ENCODE results near the gene KRT13.

The KRT13 gene

DNA sequence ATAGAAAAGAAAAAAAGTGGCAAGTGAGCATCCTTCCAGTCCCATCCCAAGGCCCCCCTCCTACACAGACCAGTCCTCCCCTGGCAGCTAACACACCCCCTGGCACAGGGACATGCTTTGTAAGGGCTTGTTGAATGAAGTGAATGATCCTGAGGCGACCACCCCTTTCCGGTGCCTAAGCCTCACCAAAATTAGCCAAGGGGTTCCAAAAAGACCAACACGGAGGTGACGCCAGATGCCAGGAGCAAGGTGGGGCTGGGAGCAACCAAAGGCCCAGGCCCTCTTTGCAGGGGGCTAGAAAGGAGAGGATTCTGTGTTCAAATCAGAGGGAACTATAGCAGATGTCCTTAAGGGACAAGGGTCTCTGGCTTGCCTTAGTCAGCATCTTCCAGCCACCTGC is 30.0 kb downstream of the KRT13 start:
- no peaks in the 10 kb centered on the region for H3F3A ChIP-seq (ENCODE audit: insufficient read depth)
- H3K27me3 ChIP-seq (ENCODE audit: low read length): no peaks in the 10 kb centered on the region
- H3K9ac ChIP-seq (ENCODE audit: low read length): no peak overlapping the region
- no peaks in the 10 kb centered on the region for H3K9me2 ChIP-seq (replicated peaks; ENCODE audit: insufficient read depth, low read length)
- no peaks in the 10 kb centered on the region for H4K20me1 ChIP-seq (ENCODE audit: low read depth, low read length)
- H3K27ac ChIP-seq (ENCODE audit: low read depth, low read length): no peak overlapping the region
- H3K36me3 ChIP-seq (ENCODE audit: low read length): no peaks in the 10 kb centered on the region
- TF ChIP-seq, protein P1, sequence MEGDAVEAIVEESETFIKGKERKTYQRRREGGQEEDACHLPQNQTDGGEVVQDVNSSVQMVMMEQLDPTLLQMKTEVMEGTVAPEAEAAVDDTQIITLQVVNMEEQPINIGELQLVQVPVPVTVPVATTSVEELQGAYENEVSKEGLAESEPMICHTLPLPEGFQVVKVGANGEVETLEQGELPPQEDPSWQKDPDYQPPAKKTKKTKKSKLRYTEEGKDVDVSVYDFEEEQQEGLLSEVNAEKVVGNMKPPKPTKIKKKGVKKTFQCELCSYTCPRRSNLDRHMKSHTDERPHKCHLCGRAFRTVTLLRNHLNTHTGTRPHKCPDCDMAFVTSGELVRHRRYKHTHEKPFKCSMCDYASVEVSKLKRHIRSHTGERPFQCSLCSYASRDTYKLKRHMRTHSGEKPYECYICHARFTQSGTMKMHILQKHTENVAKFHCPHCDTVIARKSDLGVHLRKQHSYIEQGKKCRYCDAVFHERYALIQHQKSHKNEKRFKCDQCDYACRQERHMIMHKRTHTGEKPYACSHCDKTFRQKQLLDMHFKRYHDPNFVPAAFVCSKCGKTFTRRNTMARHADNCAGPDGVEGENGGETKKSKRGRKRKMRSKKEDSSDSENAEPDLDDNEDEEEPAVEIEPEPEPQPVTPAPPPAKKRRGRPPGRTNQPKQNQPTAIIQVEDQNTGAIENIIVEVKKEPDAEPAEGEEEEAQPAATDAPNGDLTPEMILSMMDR (IDR thresholded peaks at IDR 0.05; ENCODE audit: insufficient read depth, low read length, poor library complexity, severe bottlenecking): no peak
- no peak for TF ChIP-seq EZH2phosphoT487 (conservative IDR thresholded peaks at IDR 0.05; ENCODE audit: low read length)
- no peaks in the 10 kb centered on the region for H3K9me3 ChIP-seq (ENCODE audit: insufficient read depth, low read length)
- no peaks in the 10 kb centered on the region for H3K79me2 ChIP-seq (ENCODE audit: insufficient read depth, low read length)
- H3K4me3 ChIP-seq (ENCODE audit: insufficient read depth, low read length, poor library complexity, severe bottlenecking): no peak overlapping the region
- no peak overlapping the region for H3K4me2 ChIP-seq (ENCODE audit: low read depth, low read length, poor library complexity, severe bottlenecking)
- no peak overlapping the region for H2AFZ ChIP-seq (ENCODE audit: low read depth, low read length, severe bottlenecking)

DNA sequence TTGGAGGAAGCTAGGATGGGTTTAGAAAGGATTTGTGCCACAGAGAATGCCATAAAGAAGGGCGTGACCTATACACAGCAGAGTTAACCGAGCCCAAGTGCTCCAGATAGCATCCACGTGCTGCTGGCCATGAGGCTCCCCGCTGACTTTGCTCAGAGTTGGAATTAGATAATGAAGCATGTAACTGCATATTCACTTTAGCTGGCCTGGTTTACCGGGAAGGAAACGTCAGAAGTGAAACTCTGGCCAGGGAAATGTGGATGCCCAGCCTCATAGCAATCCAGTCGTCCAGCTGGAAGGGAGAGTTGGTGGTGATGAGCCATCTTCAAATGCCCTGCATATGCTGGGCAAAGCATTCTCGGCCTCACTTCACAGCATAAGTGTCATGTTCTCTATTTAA is 30.5 kb downstream of the KRT13 start:
- no peak overlapping the region for H3K9ac ChIP-seq (ENCODE audit: low read length)
- no peaks in the 10 kb centered on the region for H3K79me2 ChIP-seq (ENCODE audit: insufficient read depth, low read length)
- no peaks in the 10 kb centered on the region for H4K20me1 ChIP-seq (ENCODE audit: low read depth, low read length)
- TF ChIP-seq, protein P1 (IDR thresholded peaks at IDR 0.05; ENCODE audit: insufficient read depth, low read length, poor library complexity, severe bottlenecking): no peak
- no peak for TF ChIP-seq EZH2phosphoT487 (conservative IDR thresholded peaks at IDR 0.05; ENCODE audit: low read length)
- no peaks in the 10 kb centered on the region for H3K36me3 ChIP-seq (ENCODE audit: low read length)
- no peak overlapping the region for H3K27ac ChIP-seq (ENCODE audit: low read depth, low read length)
- no peaks in the 10 kb centered on the region for H3F3A ChIP-seq (ENCODE audit: insufficient read depth)
- H3K27me3 ChIP-seq (ENCODE audit: low read length): no peaks in the 10 kb centered on the region
- no peaks in the 10 kb centered on the region for H3K9me2 ChIP-seq (replicated peaks; ENCODE audit: insufficient read depth, low read length)
- H2AFZ ChIP-seq (ENCODE audit: low read depth, low read length, severe bottlenecking): no peak overlapping the region
- H3K9me3 ChIP-seq (ENCODE audit: insufficient read depth, low read length): no peaks in the 10 kb centered on the region
- H3K4me3 ChIP-seq (ENCODE audit: insufficient read depth, low read length, poor library complexity, severe bottlenecking): no peak overlapping the region
- no peak overlapping the region for H3K4me2 ChIP-seq (ENCODE audit: low read depth, low read length, poor library complexity, severe bottlenecking)

DNA sequence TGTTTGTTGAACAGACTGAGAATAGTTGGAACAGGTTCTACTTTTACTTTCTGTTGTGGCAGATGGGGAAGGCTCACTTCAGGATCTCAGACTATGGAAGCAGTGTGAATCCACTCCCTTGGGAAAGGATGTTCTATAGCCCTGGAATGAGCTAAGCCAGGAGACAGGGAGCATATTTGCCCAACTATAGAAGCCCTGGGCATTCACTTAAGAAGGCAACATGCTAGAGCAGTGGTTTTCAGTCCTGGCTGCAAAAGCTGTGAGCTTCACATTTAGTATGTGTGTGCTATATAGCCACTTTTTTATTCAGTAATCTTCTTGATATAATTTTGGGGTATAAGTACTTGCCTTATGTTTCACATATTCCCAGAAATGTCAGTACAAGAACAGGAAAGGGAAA is 37.1 kb downstream of the KRT13 start:
- H3K36me3 ChIP-seq (ENCODE audit: low read length): no peaks in the 10 kb centered on the region
- H3K79me2 ChIP-seq (ENCODE audit: insufficient read depth, low read length): no peaks in the 10 kb centered on the region
- no peaks in the 10 kb centered on the region for H3K9me2 ChIP-seq (replicated peaks; ENCODE audit: insufficient read depth, low read length)
- H3K9ac ChIP-seq (ENCODE audit: low read length): no peak overlapping the region
- H3K4me2 ChIP-seq (ENCODE audit: low read depth, low read length, poor library complexity, severe bottlenecking): no peak overlapping the region
- H2AFZ ChIP-seq (ENCODE audit: low read depth, low read length, severe bottlenecking): no peak overlapping the region
- H3K27me3 ChIP-seq (ENCODE audit: low read length): no peaks in the 10 kb centered on the region
- no peaks in the 10 kb centered on the region for H4K20me1 ChIP-seq (ENCODE audit: low read depth, low read length)
- no peaks in the 10 kb centered on the region for H3F3A ChIP-seq (ENCODE audit: insufficient read depth)
- no peaks in the 10 kb centered on the region for H3K9me3 ChIP-seq (ENCODE audit: insufficient read depth, low read length)
- H3K4me3 ChIP-seq (ENCODE audit: insufficient read depth, low read length, poor library complexity, severe bottlenecking): no peak overlapping the region
- TF ChIP-seq, protein P1 (IDR thresholded peaks at IDR 0.05; ENCODE audit: insufficient read depth, low read length, poor library complexity, severe bottlenecking): no peak
- H3K27ac ChIP-seq (ENCODE audit: low read depth, low read length): no peak overlapping the region

DNA sequence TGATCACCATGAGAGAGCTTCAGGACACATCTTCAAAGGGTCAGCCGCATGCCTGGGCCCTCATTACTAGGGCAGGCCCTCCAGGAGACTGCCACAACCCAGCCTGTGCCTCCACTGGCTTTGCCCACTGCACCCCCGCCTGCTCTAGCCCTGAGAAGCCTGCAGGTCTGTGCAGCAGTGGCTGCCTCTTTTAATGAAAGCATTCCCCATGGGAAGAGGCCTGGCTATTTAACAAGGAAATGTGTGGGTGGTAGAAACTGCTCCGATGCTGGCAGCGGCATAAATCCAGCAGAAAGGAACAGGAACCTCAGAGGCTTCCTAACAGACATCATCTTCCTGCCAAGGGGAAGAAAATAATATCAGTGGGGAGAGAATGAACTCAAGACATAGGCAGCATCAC is 37.9 kb downstream of the KRT13 start:
- Histone ChIP-seq H3K27ac (ENCODE audit: low read depth, low read length) (no peak overlapping the region), H4K20me1 (ENCODE audit: low read depth, low read length) (no peaks in the 10 kb centered on the region), H3F3A (ENCODE audit: insufficient read depth) (no peaks in the 10 kb centered on the region), H3K9ac (ENCODE audit: low read length) (no peak overlapping the region), H2AFZ (ENCODE audit: low read depth, low read length, severe bottlenecking) (no peak overlapping the region), H3K9me3 (ENCODE audit: insufficient read depth, low read length) (no peaks in the 10 kb centered on the region), H3K9me2 (replicated peaks; ENCODE audit: insufficient read depth, low read length) (no peaks in the 10 kb centered on the region), H3K4me2 (ENCODE audit: low read depth, low read length, poor library complexity, severe bottlenecking) (no peak overlapping the region), H3K4me3 (ENCODE audit: insufficient read depth, low read length, poor library complexity, severe bottlenecking) (no peak overlapping the region), H3K79me2 (ENCODE audit: insufficient read depth, low read length) (no peaks in the 10 kb centered on the region), H3K36me3 (ENCODE audit: low read length) (no peaks in the 10 kb centered on the region), H3K27me3 (ENCODE audit: low read length) (no peaks in the 10 kb centered on the region)
- TF ChIP-seq EZH2phosphoT487 (conservative IDR thresholded peaks at IDR 0.05; ENCODE audit: low read length): no peak
- TF ChIP-seq, protein P1 (IDR thresholded peaks at IDR 0.05; ENCODE audit: insufficient read depth, low read length, poor library complexity, severe bottlenecking): no peak
